Measurements from ENCODE around the gene MYG1.

The MYG1 gene, protein sequence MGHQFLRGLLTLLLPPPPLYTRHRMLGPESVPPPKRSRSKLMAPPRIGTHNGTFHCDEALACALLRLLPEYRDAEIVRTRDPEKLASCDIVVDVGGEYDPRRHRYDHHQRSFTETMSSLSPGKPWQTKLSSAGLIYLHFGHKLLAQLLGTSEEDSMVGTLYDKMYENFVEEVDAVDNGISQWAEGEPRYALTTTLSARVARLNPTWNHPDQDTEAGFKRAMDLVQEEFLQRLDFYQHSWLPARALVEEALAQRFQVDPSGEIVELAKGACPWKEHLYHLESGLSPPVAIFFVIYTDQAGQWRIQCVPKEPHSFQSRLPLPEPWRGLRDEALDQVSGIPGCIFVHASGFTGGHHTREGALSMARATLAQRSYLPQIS

DNA sequence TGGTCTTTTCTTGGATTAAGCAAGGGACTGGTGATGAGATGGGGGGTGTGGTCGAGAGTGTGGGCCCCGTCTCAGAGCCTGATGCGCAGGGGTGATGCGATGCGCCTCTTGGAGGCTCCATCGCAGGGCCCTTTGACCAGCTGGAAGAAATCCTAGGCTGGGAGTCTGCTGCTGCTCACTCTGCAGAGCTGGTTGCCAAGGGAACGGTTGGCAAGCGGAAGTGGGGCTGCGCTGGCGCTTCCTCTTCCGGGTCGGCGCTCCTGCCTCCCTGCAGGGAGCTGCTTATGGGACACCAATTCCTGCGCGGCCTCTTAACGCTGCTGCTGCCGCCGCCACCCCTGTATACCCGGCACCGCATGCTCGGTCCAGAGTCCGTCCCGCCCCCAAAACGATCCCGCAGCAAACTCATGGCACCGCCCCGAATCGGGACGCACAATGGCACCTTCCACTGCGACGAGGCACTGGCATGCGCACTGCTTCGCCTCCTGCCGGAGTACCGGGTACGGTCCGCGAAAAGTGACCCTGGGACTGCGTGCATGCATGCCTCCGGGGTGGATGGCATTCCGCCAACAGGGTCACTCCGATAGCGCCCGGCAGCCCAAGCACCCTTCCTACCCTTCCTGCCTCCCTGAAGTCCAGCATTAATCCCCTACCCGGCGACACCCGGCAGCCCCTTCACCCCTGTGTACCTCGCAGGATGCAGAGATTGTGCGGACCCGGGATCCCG lies at the start of gene MYG1:
MYG1 (plus strand) TSS at position 242 of the 727 bp plus-strand sequence; CDS start at position 285, 43 bp downstream.
- DNase-seq = peak; percentile 75

DNA sequence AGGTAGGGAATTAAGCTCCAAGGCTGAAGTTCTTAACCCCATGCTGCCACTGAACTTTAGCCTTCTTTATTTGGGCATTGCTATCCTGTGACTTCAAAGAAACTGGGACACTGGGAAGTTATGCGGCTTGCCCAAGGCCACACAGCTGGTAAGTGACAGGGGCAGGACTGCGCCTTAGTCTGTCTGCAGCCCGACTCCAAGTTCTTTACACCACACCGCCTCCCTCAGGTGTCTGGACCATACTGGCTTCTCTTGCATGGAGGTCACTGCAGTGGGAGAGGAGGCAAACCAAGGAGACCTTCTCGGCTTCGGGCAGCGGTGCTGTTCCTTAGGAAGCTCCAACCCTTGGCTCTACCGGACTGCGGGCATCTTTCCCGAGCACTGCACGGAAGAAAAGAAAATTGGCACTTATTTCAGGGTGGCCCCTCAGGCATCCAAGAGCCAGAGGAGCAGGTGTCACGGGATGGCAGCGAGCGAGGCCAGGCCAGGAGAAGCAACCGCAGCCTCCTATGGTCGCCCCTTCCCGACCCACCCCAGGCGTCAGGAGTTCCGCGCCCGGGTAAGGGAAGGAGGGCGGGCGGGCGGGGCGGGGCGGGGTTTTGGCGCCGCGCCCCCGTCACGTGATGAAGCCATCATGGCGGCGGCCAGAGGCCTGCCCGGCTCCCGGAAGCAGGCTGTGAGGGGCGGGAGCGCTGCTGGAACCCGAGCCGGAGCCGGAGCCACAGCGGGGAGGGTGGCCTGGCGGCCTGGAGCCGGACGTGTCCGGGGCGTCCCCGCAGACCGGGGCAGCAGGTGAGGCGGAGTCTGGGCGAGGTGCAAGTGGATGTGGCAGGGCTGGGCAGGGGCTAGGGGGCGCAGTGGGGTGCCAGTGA lies 47.8 kb upstream of the MYG1 start:
- DNase-seq = peak; percentile 40

DNA sequence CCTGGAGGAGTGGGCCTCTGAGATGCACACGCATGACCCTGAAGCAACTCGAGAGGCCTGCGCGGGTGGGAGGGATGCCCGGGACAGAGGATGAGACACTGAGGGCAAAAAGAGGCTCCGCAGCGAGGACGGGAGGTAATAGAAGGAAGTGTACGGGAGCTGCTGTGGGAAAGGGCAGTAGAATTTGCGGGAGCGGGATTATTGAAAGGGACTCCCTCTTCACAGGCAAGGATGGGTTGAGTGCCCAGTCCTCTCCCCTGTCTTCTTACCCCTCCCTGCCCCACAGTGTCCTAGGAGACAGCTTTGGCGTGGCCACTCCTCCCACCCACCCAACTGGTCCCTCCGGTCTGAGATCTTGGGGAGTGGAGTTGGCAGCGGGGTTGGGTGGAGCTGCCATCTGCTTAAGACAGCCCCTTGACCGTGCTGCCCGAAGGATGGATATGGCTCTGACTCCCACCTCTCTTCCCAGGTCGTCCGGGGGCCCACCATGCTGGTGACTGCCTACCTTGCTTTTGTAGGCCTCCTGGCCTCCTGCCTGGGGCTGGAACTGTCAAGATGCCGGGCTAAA lies 47.1 kb upstream of the MYG1 start:
- DNase-seq = no peak

DNA sequence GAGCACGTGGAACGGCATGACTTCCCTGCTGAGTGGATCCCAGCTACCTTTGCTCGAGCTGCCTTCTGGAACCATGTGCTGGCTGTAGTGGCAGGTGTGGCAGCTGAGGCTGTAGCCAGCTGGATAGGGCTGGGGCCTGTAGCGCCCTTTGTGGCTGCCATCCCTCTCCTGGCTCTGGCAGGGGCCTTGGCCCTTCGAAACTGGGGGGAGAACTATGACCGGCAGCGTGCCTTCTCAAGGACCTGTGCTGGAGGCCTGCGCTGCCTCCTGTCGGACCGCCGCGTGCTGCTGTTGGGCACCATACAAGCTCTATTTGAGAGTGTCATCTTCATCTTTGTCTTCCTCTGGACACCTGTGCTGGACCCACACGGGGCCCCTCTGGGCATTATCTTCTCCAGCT lies 46.2 kb upstream of the MYG1 start:
- DNase-seq = no peak

DNA sequence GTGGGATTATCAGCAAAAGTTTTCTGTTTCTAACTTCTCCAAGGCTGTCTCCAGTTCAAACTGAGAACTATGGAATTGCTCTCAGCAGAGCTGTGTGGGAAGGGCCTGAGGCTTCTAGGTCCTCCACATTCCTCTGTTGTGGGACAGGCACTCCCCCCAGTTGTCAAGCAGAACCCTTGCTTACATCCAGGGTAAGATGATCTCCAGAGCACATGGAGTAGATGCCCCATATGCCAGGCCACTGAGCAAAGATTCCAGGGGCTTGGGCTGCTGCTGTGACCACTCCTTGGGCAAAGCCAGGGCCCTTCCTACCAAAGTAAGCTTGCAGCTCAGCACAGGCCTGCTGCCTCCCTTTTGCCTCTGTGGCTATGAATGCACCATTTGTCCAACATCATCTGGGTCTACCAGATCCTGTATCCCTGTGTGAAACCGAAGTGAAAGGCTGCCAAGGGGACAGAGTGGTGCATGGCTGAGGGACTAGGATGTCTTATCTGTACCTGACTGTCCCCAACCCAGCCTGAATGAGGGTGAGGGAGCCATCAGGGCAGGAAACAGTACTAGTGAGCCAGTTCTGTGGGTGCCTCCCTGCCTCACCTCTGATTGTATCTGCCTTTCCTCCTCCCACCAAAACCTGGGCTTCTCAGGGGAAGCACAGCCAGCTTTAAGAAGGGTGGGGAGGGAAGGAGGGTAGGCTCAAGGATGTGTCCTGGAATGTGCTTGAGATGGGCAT lies 44.5 kb upstream of the MYG1 start:
- DNase-seq = no peak

DNA sequence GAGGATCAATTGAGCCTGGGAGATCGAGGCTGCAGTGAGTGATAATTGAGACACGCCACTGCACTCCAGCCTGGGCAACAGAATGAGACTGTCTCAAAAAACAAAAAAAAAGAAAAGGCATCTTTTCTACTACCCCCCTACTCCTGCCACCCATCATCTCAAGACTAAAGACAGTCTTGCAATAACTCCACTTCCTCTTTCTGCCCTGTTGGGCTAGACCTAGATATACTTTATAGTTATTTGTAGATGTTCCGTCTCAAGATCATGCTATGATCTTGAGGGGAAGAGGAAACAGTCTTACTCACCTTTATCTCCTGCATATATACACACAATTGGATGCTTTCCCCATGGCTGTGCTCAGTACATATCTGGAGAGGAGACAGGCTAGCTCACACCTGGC lies 43.5 kb upstream of the MYG1 start:
- no peak for DNase-seq

DNA sequence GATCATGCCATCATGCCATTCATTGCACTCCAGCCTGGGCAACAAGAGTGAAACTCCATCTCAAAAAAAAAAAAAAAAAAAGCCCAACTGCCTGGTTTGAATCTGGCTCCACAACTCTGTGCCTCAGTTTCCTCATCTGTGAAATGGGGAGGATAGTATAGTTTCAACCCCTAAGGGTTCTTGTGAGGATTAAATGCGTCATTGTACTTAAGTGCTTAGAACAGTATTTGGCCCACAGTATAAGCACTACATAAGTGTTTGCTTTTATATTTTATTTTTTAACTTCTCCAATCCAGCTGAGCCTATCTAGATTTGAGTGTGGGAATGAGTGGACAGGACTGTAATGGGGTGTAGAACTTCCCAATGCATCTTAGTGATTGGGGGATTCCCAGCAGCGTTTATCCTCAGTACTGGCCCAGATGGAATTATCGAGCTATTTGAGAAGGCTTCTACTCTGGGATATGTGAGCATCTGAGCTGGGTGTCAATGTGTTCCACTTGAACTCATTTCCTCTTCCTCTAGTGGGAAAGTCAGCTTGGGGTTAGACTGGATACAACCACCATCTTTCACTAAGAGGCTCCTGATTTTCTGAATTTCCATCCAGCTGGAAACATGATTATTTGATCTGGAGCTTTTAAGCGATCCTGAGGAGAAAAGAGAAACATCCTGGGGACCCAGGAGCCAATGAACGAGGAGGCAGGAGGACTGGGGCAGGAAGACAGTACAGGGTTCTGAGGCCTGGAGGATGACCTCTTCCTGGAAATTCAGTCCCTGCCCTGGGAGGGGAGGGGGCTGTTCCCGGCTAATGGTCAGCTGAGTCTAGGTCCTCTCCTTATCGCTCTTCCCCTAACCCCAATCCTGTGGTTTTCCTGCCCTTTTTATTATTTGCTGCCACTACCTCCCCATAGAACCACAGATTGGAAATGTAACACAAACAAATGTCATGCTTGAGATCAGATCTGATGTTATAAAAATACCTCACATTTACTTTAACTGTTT lies 40.7 kb upstream of the MYG1 start:
- no peak for DNase-seq

DNA sequence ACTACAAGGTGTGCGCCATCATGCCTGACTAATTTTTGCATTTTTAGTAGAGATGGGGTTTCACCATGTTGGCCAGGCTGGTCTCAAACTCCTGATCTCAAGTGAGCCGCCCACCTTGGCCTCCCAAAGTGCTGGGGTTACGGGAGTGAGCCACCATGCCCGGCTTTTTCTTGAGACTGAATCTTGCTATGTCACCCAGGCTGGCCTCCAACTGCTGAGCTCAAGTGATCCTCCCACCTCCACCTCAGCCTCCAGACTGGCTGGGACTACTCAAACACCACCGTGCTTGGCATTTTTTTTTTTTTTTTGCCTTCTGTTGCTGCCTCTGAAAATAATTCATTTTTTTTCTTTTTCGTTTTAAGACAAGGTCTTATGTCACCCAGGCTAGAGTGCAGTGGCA lies 39.6 kb upstream of the MYG1 start:
- no peak for DNase-seq

DNA sequence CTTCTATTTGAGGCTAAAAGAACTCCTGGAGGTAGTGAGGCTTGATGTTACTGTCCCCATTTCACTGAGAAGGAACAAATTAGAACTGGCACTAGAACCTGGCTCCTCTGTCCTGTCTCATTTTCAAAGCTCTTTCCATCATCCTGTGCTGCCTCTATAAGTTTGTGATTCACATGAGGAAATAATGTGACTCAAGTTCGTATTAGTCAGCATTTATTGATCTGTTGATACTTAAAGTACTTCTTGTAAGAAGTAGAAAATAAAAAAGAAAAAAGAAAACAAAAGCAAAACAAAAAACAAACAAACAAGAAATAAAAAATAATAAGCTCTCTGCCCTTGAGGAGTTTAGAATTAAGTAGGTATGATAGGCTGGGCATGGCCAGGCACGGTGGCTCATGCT lies 33.7 kb upstream of the MYG1 start:
- DNase-seq = no peak

DNA sequence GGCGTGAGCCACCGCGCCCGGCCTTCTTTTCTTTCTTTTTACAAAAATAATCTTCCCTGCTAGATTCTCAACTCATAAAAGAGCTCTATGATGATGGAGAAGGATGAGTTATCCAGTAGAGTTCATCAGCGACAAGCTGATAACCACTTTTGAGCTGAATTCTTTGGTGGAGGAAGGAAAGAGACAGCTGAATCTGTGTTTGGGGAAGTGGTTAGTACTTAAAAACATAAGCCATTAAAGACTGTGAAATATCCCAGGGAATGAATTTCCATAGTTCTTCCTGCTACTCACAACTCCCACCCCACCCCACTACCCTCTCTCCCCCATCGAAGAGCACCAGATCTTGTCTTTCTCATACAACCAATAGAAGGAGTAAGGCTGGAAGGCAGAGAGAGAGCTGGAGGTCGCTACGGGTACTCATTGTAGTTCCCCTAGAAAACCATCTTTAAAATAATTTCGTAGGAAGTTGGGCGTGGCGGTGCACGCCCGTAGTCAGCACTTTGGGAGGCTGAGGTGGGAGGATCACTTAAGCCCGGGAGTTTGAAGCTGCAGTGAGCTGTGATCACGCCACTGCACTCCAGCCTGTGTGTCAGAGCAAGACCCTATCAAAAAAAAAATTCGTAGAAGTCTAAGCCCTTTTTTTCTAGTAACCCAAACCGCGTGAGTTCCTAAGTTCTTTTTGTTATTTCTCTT lies 32.0 kb upstream of the MYG1 start:
- no peak for DNase-seq

DNA sequence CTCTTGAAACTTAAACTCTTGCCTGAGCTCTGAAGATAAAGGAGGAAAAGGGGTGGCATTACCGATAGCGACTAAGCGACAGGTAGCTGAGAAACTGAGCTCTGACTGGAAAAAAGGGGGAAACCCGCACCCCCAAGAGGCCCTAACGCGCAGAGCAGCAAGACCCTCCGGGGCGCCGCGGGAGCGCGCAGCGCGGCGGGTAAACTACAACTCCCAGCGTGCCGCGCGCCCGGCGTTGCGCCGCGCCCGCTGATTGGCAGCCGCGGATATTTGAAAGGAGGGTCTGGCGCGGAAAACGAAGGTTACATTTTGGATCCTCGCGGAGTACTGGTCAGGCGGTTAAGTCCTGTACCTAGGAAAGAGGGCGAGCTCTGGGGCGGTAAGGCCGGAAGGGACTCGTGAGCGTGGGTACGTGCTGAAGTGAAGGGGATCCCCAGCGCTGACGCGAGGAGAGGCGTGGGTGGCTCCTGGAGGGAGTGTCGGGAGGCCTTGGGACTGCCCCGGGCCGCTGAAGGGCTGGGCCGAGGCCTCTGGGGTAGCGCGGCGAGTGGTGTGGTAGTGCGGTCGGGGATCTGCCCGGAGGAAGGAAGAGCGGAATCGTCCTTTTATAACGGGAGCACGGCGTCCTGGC lies 31.4 kb upstream of the MYG1 start, which contains the start of gene ESPL1:
ESPL1 (plus strand) TSS at position 301 of the 631 bp plus-strand sequence. CDS start 468 bp downstream, outside the sequence.
- DNase-seq = peak; percentile 61

DNA sequence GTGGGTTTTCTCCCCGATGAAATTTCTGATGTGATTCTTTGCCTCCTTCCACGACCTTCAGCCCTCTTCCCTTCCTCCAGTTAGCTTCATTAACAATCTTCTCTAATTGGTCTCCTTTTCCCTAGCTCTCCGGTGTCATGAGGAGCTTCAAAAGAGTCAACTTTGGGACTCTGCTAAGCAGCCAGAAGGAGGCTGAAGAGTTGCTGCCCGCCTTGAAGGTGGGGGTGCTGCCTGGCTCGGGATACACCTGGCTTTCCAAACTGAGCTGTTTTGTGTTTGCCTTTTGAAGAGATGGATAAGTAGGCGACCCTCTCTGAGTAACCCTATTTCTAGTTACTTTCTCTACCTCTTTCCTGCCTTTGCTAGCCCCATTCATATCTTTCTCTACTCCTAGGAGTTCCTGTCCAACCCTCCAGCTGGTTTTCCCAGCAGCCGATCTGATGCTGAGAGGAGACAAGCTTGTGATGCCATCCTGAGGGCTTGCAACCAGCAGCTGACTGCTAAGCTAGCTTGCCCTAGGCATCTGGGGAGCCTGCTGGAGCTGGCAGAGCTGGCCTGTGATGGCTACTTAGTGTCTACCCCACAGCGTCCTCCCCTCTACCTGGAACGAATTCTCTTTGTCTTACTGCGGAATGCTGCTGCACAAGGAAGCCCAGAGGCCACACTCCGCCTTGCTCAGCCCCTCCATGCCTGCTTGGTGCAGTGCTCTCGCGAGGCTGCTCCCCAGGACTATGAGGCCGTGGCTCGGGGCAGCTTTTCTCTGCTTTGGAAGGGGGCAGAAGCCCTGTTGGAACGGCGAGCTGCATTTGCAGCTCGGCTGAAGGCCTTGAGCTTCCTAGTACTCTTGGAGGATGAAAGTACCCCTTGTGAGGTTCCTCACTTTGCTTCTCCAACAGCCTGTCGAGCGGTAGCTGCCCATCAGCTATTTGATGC lies 30.6 kb upstream of the MYG1 start:
- DNase-seq = no peak

DNA sequence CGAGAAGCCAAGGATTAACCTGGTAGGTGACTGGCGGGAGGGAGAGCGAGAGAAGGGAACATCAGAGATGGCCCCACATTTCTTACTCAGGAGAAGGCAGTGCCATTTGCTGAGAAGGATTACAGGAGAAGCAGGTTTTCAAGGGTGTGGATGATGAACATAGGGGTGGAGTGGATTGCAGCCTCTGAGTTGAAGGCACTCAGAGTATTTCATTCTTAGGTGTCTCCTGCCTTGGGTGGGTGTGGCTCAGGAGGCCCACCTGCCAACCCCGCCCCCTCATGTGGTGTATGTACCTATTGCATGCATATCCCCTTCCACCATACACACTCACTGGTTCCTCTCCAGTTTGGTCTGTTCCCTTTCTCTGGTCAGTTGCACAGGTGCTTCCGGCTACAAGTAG lies 25.1 kb upstream of the MYG1 start:
- DNase-seq = no peak

DNA sequence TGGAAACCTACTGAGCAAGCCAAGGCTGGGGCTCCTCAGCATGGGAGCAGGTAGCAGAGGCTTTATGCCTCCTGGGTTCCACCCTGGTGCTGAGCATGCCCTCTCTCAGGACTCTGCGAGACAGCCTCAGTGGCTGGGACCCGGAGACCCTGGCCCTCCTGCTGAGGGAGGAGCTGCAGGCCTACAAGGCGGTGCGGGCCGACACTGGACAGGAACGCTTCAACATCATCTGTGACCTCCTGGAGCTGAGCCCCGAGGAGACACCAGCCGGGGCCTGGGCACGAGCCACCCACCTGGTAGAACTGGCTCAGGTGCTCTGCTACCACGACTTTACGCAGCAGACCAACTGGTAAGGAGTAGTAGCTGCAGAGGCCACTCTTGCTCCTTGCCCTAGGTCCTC lies 23.0 kb upstream of the MYG1 start:
- no peak for DNase-seq

DNA sequence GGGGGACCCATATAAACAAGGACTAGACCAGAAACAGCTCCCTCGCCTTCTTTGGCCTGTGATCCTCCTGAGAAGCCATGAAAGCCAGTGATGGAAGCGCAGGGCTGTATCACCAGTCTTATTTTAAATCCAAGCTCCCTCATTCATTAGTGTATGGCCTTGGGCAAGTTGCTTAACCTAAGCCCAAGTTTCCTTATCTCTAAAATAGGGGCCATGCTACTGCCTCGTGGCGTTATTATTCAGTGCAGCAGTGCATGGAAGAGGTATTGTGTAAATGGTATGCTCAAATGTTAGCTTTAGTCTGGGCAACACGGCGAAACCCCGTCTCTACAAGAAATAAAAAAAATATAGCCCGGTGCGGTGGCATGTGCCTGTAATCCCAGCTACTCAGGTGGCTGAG lies 21.5 kb upstream of the MYG1 start:
- no peak for DNase-seq

DNA sequence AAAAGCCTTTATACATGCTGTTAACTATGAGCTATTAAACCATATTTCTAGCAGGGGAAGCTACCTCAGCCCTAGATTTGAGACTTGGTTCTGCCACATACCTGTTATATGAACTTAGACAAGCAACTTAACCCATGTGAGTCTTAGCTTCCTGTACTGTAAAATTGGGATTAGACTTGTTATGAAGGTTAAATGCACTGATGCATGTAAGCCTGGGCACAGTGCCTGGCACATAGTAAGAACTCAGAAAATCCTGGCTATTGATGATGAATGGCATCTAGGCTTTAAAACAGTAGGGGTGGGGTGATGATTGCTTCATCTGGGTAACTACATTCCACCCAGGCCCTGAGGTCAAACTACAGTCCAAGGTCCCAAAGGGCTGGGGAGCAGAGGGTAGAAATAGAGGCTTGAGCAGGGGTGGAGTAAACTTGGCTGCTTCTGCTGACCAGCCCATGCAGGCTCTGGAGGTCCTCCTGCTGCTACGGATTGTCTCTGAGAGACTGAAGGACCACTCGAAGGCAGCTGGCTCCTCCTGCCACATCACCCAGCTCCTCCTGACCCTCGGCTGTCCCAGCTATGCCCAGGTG lies 20.1 kb upstream of the MYG1 start:
- DNase-seq = no peak

DNA sequence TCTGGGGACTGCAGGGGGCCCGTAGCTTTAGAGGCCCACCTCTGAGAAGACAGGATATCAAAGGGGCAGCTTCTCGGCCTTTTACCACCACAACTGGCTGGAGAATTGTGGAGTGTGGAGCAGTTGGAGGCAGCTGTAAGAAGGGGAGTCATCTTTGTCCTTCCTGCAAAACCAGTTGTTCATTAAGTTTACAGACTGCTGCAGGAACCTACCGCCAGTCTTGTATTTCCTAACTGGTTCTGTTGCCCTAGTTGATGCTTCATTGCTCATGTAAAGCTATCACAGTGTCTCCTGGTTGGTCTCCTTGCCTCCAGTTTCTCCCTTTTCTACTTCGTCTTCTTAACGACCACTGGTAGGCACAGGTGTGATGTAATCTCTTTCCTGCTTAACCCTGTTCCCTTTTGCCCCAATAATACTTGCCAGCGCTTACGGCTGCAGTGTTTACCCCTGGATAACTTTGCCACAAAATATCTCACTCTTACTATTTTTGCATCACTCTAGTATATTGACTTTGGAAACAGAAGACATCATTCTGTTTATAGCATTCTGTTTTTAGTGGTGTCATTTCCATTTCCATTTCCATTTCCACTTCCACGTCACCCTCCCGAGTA lies 19.5 kb upstream of the MYG1 start:
- DNase-seq = no peak

DNA sequence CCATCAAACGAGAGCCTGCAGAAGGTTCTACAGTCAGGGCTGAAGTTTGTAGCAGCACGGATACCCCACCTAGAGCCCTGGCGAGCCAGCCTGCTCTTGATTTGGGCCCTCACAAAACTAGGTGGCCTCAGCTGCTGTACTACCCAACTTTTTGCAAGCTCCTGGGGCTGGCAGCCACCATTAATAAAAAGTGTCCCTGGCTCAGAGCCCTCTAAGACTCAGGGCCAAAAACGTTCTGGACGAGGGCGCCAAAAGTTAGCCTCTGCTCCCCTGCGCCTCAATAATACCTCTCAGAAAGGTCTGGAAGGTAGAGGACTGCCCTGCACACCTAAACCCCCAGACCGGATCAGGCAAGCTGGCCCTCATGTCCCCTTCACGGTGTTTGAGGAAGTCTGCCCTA lies 13.0 kb upstream of the MYG1 start:
- DNase-seq = no peak

All from NCI-H1105 treated with DMSO at 0.1 percent for 48 hours (cell line).